Nephron progenitor cell (in vitro differentiated cells): ENCODE data around the gene GABRD.

ENCODE experiments used
- DNase-seq: peaks from one replicate; pipeline ENCODE4 v3.0.0; 2021
- H3K27ac Mint-ChIP-seq: 2 replicates; pipeline ENCODE4 v1.8.0; 2021; ENCODE audit warnings: mild to moderate bottlenecking, moderate library complexity, mixed read lengths
- H3K27me3 Mint-ChIP-seq: 2 replicates; pipeline ENCODE4 v1.8.0; 2021; ENCODE audit warnings: mild to moderate bottlenecking, low read depth, mixed read lengths; ENCODE audit not compliant: poor library complexity
- H3K36me3 Mint-ChIP-seq: 2 replicates; pipeline ENCODE4 v1.8.0; 2021; ENCODE audit warnings: low read depth, mixed read lengths
- H3K4me1 Mint-ChIP-seq: 2 replicates; pipeline ENCODE4 v1.8.0; 2021; ENCODE audit warnings: mixed read lengths
- H3K4me3 Mint-ChIP-seq: 2 replicates; pipeline ENCODE4 v1.8.0; 2021; ENCODE audit warnings: mild to moderate bottlenecking, moderate library complexity, mixed read lengths
- H3K9me3 Mint-ChIP-seq: 2 replicates; pipeline ENCODE4 v1.8.0; 2021; ENCODE audit warnings: mild to moderate bottlenecking, moderate library complexity, mixed read lengths
- TF ChIP-seq, protein P1 (sequence below): fragments of 200-600 bp; sonication (generic); IDR thresholded peaks from 2 replicates; pipeline ENCODE4 v1.5.0; 2021; ENCODE audit warnings: antibody characterized with exemption

Gene GABRD

GRCh38 chr1:2004856-2005255, 14.3 kb upstream of the GABRD start:
- no peak overlapping the region for H3K27ac Mint-ChIP-seq

DNA sequence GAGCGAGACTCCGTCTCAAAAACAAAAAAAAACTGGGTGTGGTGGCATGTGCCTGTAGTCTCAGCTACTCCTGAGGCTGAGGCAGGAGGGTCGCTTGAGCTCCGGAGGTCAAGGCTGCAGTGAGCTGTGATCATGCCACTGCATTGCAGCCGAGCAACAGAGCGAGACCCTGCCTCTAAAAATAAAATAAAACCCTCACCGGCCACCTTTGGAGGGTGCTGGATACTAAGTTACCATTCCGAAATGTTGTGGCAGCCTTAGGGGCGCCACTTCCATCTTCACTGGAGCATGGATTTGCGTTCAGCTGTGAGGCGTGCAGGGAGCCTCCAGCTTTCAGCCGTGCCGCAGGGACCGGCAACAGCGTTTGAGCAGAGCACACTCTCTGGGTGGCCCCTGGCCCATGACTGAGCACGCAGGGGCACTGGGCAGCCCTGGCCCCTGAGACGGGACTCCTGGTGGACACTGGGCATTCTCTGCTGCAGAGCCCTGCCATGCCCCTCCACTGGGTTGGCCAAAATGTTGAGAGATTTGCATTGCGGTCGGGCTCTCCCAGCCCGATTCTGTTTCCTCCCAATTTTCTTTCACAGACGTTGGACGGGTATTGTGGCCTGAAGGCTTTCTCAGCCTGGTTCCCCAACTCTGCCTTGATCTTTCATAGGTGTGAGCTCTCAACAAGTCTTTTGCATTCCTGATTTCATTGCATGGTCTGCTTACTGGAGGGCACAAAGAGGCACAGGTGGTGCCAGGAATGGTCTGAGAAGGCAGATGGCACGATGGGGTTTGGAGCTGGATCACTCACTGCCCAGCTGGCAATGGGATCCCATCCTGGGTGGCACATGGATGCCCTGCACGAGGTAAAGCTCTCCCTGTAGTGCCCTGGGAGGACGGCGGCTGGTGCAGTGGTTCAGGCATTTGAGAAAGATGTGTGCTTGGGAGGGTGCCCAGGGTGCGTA, 9.8 kb upstream of the GABRD start:
- no peak overlapping the region for H3K4me3 Mint-ChIP-seq
- H3K36me3 Mint-ChIP-seq: no peaks in the 10 kb centered on the region
- no peak for DNase-seq
- no peak overlapping the region for H3K27ac Mint-ChIP-seq
- TF ChIP-seq, protein P1, sequence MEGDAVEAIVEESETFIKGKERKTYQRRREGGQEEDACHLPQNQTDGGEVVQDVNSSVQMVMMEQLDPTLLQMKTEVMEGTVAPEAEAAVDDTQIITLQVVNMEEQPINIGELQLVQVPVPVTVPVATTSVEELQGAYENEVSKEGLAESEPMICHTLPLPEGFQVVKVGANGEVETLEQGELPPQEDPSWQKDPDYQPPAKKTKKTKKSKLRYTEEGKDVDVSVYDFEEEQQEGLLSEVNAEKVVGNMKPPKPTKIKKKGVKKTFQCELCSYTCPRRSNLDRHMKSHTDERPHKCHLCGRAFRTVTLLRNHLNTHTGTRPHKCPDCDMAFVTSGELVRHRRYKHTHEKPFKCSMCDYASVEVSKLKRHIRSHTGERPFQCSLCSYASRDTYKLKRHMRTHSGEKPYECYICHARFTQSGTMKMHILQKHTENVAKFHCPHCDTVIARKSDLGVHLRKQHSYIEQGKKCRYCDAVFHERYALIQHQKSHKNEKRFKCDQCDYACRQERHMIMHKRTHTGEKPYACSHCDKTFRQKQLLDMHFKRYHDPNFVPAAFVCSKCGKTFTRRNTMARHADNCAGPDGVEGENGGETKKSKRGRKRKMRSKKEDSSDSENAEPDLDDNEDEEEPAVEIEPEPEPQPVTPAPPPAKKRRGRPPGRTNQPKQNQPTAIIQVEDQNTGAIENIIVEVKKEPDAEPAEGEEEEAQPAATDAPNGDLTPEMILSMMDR: no peak
- H3K9me3 Mint-ChIP-seq: no peaks in the 10 kb centered on the region
- H3K4me1 Mint-ChIP-seq: peaks cover 24% of the 10 kb centered on the region
- H3K27me3 Mint-ChIP-seq: peaks cover 44% of the 10 kb centered on the region

More at GRCh38 chr1:2004856-2005255, 14.3 kb upstream of the GABRD start:
- H3K9me3 Mint-ChIP-seq: no peaks in the 10 kb centered on the region
- peak; percentile 46 for DNase-seq
- peaks cover 36% of the 10 kb centered on the region for H3K4me1 Mint-ChIP-seq
- H3K27me3 Mint-ChIP-seq: peaks cover 21% of the 10 kb centered on the region
- TF ChIP-seq, protein P1: no peak
- H3K36me3 Mint-ChIP-seq: no peaks in the 10 kb centered on the region
- no peak overlapping the region for H3K4me3 Mint-ChIP-seq

GRCh38 chr1:2014181-2014580, 5.0 kb upstream of the GABRD start:
- Mint-ChIP-seq H3K4me3 (no peak overlapping the region), H3K9me3 (no peaks in the 10 kb centered on the region), H3K27ac (no peak overlapping the region), H3K4me1 (peaks cover 19% of the 10 kb centered on the region), H3K27me3 (peaks cover 69% of the 10 kb centered on the region), H3K36me3 (no peaks in the 10 kb centered on the region)
- no peak for DNase-seq
- TF ChIP-seq, protein P1: no peak

GRCh38 chr1:2014741-2015735, 4.1 kb upstream of the GABRD start:
- DNase-seq: no peak
- H3K27ac Mint-ChIP-seq: no peak overlapping the region
- H3K4me1 Mint-ChIP-seq: peaks cover 10% of the 10 kb centered on the region
- TF ChIP-seq, protein P1: no peak
- H3K27me3 Mint-ChIP-seq: peaks cover 72% of the 10 kb centered on the region
- no peaks in the 10 kb centered on the region for H3K36me3 Mint-ChIP-seq
- H3K9me3 Mint-ChIP-seq: no peaks in the 10 kb centered on the region
- no peak overlapping the region for H3K4me3 Mint-ChIP-seq

DNA sequence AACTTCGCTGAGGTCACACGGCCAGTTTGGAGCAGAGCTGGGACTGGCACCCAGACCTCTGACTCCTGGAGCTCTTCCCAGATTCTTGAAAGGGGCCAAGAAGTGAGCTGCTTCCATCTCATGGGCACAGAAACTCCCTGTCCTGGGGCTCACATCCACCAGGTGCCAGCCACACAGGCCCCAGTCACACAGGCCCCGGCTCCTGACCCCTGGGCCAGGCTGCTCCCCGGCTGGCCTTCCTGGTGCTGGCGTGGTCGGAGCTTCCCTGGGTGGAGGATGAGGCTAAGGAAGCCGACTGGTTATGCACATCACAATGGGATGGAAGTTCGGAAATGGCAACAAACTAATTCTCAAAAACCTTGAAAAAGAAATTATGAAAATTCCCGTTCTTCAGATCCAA, 3.0 kb upstream of the GABRD start:
- no peaks in the 10 kb centered on the region for H3K36me3 Mint-ChIP-seq
- TF ChIP-seq, protein P1: no peak

More for the DNA sequence above, 3.0 kb upstream of the GABRD start:
- DNase-seq: no peak
- Mint-ChIP-seq H3K27ac (no peak overlapping the region), H3K9me3 (no peaks in the 10 kb centered on the region), H3K4me3 (no peak overlapping the region), H3K4me1 (peaks cover 10% of the 10 kb centered on the region), H3K27me3 (peaks cover 80% of the 10 kb centered on the region)
